Measurements from ENCODE around the gene CLMN.

DNA sequence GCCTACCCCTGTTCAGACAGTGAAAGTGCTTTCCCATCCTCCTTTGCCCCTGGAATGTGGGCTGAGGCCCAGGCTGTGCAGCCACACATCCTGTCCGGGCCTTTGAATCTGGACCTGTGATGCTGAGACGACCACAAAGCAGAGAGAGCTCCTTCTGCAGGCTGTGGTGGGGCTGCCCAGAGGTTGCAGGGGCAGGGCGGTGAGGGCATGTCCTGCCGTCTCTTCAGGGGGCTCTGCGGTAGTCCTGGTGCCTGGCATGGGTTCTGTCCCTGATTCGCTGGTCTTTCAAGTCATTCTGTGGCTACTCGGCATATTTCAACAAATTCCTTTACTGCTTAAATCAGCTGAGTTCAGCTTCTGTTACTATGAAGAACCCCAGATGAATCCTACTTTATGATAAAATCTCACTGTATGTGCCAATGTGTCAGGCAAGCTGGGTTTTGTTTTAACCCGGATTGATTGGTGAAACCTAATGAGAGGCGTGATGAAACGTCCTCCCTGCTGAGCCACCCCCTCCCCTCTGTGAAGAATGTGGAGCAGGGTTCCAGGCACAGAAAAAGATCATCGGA lies 99.0 kb downstream of the CLMN start:
- TF ChIP-seq POLR2AphosphoS5 (IDR thresholded peaks at IDR 0.05; ENCODE audit: low read depth): no peak
- TF ChIP-seq, protein P1, sequence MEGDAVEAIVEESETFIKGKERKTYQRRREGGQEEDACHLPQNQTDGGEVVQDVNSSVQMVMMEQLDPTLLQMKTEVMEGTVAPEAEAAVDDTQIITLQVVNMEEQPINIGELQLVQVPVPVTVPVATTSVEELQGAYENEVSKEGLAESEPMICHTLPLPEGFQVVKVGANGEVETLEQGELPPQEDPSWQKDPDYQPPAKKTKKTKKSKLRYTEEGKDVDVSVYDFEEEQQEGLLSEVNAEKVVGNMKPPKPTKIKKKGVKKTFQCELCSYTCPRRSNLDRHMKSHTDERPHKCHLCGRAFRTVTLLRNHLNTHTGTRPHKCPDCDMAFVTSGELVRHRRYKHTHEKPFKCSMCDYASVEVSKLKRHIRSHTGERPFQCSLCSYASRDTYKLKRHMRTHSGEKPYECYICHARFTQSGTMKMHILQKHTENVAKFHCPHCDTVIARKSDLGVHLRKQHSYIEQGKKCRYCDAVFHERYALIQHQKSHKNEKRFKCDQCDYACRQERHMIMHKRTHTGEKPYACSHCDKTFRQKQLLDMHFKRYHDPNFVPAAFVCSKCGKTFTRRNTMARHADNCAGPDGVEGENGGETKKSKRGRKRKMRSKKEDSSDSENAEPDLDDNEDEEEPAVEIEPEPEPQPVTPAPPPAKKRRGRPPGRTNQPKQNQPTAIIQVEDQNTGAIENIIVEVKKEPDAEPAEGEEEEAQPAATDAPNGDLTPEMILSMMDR (IDR thresholded peaks at IDR 0.05; ENCODE audit: insufficient read depth, low read length): no peak
- TF ChIP-seq, protein P2, sequence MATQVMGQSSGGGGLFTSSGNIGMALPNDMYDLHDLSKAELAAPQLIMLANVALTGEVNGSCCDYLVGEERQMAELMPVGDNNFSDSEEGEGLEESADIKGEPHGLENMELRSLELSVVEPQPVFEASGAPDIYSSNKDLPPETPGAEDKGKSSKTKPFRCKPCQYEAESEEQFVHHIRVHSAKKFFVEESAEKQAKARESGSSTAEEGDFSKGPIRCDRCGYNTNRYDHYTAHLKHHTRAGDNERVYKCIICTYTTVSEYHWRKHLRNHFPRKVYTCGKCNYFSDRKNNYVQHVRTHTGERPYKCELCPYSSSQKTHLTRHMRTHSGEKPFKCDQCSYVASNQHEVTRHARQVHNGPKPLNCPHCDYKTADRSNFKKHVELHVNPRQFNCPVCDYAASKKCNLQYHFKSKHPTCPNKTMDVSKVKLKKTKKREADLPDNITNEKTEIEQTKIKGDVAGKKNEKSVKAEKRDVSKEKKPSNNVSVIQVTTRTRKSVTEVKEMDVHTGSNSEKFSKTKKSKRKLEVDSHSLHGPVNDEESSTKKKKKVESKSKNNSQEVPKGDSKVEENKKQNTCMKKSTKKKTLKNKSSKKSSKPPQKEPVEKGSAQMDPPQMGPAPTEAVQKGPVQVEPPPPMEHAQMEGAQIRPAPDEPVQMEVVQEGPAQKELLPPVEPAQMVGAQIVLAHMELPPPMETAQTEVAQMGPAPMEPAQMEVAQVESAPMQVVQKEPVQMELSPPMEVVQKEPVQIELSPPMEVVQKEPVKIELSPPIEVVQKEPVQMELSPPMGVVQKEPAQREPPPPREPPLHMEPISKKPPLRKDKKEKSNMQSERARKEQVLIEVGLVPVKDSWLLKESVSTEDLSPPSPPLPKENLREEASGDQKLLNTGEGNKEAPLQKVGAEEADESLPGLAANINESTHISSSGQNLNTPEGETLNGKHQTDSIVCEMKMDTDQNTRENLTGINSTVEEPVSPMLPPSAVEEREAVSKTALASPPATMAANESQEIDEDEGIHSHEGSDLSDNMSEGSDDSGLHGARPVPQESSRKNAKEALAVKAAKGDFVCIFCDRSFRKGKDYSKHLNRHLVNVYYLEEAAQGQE (IDR thresholded peaks at IDR 0.05; ENCODE audit: insufficient replicate concordance, low read depth): no peak
